GM12801 (cell line): ENCODE data around the gene SLCO1A2.

ENCODE experiments used
- TF ChIP-seq, protein P1 (sequence below): IDR thresholded peaks from one replicate; pipeline ENCODE4 v1.5.1; 2011; ENCODE audit warnings: control low read depth; ENCODE audit not compliant: insufficient read length; ENCODE audit errors: extremely low read depth

Gene SLCO1A2

DNA sequence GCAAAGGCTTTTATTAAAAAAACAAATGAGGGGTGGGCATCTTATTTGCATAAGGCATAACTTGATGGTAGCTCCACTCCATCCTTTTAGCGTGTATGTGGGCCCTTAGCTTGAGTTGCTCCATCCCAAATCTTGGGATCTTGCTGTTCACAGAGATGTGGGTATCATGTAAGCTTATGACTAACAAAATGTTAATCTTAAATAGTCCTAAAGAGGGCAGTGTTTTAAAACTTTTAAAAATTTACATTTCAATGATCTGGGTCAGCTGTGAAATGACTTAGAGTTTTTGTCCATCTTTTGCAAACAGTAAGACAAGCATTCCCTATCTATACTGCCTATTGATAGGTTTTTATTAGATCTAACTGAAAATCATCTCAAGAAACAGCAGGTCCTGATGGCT lies 86.0 kb downstream of the SLCO1A2 start:
- TF ChIP-seq, protein P1, sequence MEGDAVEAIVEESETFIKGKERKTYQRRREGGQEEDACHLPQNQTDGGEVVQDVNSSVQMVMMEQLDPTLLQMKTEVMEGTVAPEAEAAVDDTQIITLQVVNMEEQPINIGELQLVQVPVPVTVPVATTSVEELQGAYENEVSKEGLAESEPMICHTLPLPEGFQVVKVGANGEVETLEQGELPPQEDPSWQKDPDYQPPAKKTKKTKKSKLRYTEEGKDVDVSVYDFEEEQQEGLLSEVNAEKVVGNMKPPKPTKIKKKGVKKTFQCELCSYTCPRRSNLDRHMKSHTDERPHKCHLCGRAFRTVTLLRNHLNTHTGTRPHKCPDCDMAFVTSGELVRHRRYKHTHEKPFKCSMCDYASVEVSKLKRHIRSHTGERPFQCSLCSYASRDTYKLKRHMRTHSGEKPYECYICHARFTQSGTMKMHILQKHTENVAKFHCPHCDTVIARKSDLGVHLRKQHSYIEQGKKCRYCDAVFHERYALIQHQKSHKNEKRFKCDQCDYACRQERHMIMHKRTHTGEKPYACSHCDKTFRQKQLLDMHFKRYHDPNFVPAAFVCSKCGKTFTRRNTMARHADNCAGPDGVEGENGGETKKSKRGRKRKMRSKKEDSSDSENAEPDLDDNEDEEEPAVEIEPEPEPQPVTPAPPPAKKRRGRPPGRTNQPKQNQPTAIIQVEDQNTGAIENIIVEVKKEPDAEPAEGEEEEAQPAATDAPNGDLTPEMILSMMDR = no peak

DNA sequence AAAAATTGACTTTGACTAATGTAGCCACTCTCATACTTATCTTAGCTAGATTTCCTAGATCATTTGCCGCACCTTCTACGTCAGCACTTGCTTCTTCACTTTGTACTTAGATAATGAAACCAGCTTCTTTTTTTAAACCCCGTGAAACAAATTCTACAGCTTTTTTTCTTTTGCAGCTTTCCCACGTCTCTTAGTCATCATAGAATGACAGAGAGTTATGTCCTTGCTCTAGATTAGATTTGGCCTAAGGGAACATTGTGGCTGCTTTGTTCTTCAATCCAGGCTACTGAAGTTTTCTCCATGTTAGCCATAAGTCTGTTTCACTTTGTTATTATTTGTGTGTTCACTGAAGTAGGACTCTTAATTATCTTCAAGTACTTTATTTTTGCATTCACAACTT lies 94.9 kb downstream of the SLCO1A2 start:
- TF ChIP-seq, protein P1 = no peak

DNA sequence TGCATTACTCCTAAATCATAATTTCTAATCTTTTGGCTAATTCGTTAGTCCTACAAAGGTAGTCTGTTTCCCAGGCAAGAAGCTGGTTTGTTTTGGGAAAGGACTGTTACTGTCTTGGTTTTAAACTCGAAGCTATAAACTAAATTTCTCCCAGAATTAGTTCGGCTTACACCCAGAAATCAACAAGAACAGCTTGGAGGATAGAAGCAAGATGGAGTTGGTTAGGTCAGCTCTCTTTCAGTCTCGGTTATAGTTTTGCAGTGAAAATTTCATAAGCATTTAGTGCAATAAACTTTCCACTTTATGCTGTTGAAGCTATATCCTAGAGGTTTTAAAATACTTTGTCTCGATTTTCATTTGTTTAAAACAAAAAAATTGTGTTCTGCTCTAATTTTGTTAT lies 100.3 kb downstream of the SLCO1A2 start:
- TF ChIP-seq, protein P1 = no peak

DNA sequence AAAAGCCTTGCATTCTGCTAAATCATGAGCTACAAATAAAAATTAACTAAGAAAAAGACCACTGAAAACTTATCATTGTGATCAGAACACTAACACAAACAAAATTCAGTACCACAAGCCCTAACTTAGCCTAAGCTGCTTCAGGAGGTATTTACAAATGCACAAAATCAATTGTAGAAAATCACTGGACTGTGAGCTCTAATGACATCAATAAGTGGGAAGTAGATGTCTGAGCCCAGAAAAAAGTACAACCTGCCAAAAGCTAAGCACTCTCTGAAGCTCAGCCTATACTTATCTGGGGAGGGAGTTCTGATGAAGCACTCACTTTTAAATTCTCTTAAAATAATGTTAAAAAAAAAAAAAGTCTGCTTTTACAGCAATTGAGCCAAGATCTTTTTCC lies 110.8 kb downstream of the SLCO1A2 start:
- TF ChIP-seq, protein P1 = no peak

DNA sequence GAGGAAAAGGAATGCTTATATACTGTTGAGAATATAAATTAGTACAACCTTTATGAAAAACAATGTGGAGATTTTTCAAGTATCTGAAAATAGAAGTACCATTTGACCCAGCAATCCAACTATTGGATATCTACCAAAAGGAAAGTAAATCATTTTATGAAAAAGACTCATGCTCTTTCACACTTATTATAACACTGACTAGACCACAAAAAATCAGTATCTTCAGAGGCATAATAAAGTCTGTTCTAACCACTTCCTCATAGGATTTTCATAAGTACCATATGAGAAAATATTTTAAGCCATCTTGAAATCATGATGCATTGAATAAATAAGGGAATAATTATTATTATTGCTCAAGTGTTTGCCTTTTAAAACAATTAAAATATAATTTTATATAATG lies 112.9 kb downstream of the SLCO1A2 start:
- TF ChIP-seq, protein P1 = no peak

DNA sequence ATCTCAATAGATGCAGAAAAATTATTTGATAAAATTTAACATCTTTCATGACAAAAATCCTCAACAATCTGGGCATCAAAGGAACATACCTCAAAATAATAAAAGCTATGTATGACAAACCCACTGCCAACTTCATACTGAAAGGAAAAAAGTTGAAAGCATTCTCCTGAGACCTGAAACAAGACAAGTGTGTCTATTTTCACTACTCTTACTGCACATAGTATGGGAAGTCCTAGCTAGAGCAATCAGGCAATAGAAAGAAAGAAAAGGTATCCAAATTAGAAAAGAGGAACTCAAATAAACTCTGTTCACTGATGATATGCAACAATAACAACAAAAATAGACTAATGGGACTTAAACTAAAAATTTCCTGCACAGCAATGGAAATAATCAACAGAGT lies 113.6 kb downstream of the SLCO1A2 start:
- TF ChIP-seq, protein P1 = no peak

DNA sequence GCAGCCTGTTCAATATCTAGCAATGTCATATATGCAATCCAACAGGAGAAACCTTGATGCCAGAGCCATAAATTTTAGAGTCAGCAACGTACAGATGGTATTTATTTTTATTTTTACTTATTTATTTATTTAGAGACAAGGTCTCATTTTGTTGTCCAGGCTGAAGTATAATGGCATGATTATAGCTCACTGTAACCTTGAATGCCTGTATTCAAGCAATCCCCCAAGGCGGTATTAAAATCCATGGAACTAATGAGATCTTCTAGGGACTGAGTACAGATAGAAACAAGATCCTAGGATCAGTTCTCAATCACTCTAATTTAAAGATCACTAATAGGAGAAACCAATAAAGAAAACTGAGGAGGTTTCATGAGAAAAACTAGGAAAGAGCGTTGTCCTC lies 114.5 kb downstream of the SLCO1A2 start:
- TF ChIP-seq, protein P1 = no peak

DNA sequence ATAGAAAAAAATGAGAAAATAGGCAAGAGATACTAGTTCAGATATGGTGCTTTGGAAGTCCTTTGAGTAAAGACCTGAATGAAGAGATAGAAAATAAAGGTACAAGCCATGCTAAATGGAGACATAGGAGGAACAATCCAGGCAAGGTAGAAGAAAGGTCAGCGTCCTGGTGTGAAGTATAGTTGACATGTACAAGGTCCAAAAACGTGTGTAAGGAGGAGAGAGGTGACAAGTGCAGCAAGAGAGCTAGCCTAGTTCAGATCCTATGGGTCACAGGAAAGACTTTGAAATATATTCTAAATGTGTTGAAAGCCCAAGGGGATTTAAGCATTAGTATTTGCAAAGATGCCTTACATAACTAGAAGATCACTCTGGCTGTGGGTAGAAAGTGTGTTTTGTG lies 115.5 kb downstream of the SLCO1A2 start:
- TF ChIP-seq, protein P1 = no peak
